Suppressor macrophage (primary cell): ENCODE measurements around the gene PTPRU.

ENCODE experiments used
- DNase-seq, 4 experiments: peaks; one replicate each; pipeline ENCODE4 v3.0.0-alpha.2; 2020 to 2022

The PTPRU gene

GRCh38 chr1:29245876-29246275 is 9.6 kb downstream of the PTPRU start:
- DNase-seq = no peak

- DNase-seq = no peak
Measured at GRCh38 chr1:29247044-29247443, 10.7 kb downstream of the PTPRU start.

DNA sequence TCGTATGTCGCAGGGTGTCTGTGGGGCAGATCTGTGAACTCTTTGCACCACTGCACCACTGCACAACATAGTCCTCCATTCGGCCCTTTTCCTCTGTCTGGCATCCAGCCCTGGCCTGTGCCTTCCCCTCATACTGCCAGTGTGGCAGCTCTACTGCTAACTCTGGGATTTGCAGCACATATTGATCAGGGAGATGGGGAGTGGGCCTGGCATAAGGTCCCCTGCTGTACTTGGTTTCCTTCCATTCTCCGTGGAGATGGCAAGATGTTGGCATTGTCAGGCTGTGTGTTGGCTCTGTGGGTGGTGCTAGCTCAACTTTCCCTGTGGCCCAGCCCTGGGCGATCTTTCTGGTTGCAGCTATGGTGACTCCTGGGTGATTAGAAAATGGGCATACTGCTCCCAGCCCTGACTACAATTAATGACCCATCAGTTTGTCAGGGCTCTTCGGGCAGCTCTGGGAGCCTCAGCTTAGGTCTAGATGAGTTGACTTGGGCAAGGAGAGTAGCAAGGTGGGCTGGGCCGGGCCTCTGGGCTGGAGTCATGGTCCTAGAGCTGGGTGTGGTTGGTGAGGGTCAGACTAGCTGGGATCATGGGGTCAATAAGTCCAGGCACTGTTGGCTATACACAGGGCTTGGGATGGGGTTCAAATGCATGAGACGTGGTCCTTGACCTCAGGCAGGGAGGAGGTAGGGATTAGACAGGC is 11.4 kb downstream of the PTPRU start:
- no peak for DNase-seq

DNA sequence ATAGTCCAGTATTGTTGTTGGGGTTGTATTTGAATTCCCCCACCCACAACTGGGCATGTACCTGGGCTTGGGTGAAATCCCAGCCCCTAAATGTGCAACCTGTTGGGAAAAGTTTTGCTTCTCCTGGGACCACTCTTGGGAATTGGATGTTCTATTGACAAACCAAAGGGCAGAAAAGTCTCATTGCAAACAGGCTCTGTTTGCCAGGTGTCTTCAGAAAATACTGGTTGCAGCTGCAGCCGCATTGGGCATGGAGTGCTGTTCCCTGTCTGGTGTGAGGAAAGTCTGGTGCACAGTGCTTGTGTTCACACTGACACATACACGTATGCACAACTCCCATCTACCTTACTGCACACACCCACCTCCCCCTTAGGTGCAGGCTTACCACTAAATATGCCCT is 12.1 kb downstream of the PTPRU start:
- DNase-seq = no peak

GRCh38 chr1:29249170-29249691 is 12.9 kb downstream of the PTPRU start:
- DNase-seq = no peak

- DNase-seq = no peak
Measured at GRCh38 chr1:29249951-29250581, 13.7 kb downstream of the PTPRU start.

DNA sequence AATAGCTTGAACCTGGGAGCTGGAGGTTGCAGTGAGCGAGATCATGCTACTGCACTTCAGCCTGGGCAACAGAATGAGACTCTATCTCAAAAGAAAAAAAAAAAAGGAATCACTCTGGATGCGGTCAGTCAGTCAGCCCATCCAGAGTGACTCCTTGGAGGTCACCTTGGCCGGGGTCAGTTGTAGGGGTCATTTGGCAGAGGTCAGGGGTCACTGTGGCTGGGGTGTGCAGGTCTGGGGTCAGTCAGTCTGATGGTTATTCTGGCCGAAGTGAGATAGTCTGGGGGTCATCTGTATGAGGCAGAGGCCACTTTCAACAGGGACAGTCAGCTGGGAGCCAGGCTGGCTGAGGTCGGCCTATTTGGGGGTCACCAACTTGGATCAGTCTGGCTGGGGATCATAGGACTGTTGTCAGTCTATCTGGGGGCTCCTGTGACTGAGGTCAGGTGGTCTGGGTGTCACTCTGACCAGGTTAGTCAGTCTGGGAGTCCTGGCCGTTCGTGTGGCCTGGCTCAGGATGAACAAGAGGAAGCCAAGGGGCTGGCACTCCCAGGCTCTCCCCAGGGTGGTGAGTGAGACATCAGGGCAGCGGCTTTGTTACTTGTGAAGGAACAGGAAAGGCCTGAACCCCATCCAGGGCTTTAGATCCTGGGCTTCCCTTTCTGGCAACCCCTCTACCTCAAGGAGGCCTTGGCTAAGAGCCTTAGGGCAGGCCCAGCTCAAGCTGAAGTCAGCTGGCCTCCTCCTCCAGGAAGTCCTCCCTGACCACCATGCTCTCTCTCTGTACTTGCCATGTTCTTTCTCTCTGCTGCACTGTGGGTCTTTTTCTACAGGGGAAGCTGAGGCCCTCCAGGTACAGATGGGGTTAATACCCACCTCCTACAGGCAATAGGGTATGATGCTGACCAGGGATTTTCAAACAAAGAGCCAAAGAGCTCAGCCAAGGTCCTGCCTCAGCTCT is 15.1 kb downstream of the PTPRU start:
- no peak for DNase-seq

DNA sequence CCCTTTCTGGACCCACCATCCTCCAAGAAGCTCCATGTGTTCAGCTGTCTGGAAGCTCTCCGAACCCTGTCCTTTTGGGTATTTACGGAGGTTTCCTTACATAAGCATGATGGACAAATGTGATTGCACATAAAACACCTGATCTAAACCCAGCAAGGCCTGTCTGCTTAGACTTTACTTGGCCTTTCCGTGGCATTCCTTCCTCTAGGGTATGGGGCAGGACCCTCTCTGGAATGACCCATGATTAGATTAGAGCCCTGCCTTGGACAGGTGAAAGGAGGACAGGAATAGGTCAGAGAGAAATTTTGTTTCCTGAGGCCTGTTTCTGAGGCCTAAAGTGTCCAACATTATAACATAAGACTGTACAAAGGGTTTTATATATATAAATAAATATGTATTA is 16.9 kb downstream of the PTPRU start:
- DNase-seq = no peak

DNA sequence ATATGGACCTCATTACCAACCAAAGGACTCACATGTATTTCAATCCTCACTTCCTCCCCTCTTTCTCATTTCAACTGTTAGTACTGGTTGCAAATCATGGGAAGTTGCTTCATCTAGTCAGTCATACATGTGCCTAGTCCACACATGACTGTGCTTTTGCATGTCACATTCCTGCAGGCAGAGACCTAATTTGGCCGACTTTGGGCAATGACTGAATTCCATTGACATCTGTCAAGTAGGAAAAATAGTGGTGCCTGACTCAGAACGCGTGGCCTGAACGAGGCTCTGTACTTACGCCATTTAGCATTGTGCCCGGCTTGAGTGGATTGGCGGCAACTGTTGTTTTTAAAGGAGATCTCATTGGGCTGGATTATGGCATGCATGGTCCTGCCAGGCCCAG is 18.0 kb downstream of the PTPRU start:
- DNase-seq = no peak

- no peak for DNase-seq
Measured at GRCh38 chr1:29255134-29255666, 18.9 kb downstream of the PTPRU start.

GRCh38 chr1:29256394-29256793 is 20.1 kb downstream of the PTPRU start:
- no peak for DNase-seq

DNA sequence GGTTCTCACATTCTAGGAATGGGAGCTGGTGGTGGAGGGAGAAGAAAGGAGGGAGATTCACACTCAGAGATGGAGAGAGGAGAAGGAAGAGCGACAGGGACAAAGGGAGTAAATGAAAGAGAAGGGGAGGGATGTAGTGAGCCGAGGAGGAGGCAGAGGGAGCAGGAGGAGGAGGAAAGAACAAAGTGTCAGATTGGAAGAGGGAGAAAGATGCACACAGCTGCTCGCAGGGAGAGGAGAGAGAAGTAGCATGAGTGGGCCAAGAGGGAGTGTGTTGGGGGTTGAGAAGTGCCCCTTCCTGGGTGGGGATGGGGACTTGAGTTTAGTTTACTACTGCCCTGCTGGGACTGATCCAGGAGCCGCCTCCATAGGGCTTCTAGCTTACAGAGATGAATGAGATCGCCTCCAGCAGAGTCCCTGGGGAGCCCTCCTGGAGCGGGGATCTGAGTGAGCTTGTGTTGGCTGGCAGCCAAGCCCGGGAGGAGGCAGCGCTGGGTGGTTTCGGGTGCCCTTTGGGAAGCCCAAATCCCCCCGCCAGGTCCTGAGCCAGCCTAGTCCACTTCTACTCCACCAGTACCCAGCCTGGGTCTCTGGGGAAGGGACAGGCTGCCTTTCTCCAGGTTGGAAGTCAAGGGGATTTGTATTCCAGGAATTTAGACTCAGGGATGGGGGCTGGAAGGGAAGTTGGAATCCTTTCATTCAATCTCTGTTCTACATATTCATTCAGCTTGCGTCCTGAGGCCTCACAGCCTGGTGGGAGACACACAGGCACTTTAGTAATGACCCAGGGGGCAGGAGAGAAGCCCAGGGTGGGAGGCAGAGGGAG is 20.9 kb downstream of the PTPRU start:
- DNase-seq = no peak

DNA sequence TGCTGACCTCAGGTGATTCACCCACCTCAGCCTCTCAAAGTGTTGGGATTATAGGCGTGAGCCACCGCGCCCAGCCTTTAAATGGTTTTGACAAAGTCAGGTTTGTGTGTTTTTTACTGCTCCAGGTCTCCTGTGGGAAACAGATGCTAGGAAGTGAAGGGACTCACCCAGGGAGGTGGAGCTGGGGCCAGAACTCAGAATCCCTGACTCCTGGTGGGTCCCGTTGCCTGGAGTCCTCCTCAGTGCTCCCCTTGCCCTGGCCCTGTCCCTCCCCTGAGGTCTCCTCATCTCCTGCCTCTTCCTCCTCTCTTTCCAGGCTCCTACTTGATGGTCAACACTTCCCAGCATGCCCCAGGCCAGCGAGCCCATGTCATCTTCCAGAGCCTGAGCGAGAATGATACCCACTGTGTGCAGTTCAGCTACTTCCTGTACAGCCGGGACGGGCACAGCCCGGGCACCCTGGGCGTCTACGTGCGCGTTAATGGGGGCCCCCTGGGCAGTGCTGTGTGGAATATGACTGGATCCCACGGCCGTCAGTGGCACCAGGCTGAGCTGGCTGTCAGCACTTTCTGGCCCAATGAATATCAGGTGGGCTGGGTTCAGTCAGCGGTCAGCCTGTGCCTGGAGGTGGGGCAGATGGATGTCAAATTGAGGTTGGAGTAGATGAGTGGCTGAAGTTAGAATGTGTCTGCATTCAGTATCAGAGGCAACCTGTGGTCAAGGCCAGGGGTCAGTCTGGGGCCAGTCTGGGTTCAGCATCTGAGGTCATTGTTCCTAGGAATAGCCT is 22.1 kb downstream of the PTPRU start:
- no peak for DNase-seq

DNA sequence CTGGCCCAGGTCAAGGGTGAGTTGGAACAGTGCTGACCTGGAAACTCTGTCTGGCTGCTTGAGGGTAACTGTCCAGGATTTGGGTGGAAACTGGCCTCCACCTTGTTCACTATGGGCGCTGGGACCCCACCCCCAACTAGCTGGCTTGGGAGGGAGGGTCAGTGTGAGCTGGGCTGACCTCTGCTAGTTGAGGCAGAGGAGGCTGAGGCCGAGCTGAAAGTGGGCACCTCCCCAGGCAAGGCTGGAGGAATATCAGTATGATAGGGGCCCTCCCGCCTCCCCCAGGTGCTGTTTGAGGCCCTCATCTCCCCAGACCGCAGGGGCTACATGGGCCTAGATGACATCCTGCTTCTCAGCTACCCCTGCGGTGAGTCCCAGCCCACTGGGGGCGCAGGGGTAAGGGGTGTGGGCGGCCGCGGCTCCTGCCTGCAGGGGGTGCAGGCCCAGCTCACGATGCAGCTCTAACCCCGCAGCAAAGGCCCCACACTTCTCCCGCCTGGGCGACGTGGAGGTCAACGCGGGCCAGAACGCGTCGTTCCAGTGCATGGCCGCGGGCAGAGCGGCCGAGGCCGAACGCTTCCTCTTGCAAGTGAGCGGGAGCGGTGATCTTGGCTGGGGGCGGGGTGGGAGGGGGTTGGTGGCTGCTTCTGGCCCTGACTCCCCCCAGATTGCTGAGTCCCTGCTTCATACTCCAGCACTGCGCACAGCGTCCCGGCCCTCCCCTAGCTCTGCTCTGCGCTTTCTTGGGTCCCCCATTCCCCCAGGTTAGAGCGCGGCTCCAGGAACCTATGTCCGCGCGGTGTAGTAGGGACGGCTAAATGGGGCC is 22.9 kb downstream of the PTPRU start:
- peak in 3 of 4 experiments; percentile 10 to 44 (median 24) for DNase-seq

- DNase-seq = peak; percentile 29 to 70 (median 54)
Measured at GRCh38 chr1:29259802-29260441, 23.6 kb downstream of the PTPRU start.

- no peak for DNase-seq
Measured at GRCh38 chr1:29260531-29260930, 24.2 kb downstream of the PTPRU start.

DNA sequence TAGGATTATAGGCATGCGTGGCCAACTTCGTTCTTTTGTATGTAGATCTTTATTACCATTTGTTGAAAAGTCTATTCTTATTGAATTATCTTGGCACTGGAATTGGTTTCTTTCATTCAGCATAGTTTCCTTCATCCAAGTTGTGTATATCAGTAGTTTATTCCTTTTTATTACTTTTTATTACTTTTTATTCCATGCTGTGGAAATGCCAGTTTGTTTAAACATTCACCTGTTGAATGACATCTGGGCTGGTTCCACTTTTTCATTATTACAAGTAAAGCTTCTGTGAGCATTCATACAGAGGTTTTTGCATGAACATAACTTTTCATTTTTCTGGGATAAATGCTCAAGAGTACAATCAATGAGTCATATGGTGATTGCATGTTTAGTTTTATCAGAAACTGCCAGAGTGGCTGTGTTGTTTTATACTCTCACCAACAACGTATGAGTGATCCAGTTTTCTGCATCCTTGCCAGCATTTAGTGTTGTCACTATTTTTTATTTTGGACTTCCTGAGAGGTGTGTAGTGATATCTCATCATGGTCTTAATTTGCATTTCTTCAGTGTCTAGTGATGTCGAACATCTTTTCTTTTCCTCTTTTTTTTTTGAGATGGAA is 28.6 kb downstream of the PTPRU start:
- no peak for DNase-seq

DNA sequence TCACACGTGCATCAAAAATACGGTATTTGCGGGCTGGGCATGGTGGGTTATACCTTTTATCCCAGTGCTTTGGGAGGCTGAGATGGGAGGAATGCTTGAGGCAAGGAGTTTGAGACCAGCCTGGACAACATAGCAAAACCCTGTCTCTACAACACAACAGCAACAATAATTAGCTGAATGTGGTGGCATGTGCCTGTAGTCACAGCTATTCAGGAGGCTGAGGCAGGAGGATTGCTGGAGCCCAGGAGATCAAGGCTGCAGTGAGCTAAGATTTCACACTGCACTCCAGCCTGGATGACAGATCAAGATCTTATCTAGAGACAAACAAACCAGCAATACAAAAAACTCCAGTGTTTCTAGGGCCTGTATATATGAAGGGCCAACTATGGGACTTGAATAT is 30.6 kb downstream of the PTPRU start:
- no peak for DNase-seq
